ENCODE results near the gene MVD. TPM values are rescaled to one million over a fixed set of nuclear protein-coding genes. Genes with fewer than 3 reads are reported as not detected.

The MVD gene
- total and polyA plus RNA-seq, 2 experiments from 2014 or later, result 95.3 to 149 TPM

DNA sequence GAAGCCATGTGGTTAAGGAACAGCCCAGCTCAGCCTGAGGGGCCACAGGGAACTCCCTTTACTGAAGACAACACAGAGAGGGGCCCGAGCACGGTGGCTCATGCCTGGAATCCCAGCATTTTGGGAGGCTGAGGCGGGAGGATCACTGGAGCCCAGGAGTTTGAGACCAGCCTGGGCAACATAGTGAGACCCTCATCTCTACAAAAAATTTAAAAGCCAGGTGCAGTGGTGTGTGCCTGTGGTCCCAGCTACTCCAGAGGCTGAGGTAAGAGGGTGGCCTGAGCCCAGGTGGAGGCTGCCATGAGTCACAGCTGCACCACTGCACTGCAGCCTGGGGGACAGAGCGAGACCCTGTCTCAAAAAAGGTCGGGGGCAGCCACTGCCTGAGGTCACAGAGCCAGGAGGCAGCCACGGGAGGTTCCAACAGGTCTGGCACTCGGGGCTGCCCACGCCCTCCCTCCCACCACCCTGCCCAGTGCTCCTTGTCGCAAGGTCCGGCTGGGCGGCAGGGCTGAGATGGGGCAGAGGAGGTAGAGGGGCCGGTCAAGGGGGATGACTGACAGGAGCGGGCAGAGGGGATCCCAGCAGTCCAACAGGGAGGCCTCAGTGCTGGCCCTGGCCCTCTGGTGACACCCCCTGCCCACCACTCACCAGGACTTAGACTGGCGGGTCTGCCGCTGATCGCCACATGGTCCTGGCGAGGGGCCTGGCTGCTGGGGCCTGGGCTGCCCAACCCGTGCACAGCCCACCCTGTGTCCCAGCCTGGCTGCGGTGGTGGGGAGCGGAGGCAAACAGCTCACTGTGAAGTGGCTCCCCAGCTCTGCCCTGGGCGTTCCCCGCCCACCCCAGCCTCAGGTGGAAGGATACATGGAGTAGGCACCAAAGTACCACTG is 15.5 kb downstream of the MVD start:
- H3K79me2 ChIP-seq (replicated peaks; ENCODE audit: insufficient read depth), result peaks cover 14% of the 10 kb centered on the region; the same call in 1 of the 2 replicates
- Mint-ChIP-seq H3K4me3 (no peak overlapping the region), H3K4me1 (peaks cover 11% of the 10 kb centered on the region), H3K36me3 (ENCODE audit: low read depth) (peaks cover 18% of the 10 kb centered on the region; the same call in 2 of the 3 replicates), H3K27me3 (ENCODE audit: insufficient read depth, low read depth, poor library complexity) (peaks cover 9% of the 10 kb centered on the region), H3K9me3 (no peaks in the 10 kb centered on the region), H3K27ac (no peak overlapping the region)
- TF ChIP-seq, protein P1, sequence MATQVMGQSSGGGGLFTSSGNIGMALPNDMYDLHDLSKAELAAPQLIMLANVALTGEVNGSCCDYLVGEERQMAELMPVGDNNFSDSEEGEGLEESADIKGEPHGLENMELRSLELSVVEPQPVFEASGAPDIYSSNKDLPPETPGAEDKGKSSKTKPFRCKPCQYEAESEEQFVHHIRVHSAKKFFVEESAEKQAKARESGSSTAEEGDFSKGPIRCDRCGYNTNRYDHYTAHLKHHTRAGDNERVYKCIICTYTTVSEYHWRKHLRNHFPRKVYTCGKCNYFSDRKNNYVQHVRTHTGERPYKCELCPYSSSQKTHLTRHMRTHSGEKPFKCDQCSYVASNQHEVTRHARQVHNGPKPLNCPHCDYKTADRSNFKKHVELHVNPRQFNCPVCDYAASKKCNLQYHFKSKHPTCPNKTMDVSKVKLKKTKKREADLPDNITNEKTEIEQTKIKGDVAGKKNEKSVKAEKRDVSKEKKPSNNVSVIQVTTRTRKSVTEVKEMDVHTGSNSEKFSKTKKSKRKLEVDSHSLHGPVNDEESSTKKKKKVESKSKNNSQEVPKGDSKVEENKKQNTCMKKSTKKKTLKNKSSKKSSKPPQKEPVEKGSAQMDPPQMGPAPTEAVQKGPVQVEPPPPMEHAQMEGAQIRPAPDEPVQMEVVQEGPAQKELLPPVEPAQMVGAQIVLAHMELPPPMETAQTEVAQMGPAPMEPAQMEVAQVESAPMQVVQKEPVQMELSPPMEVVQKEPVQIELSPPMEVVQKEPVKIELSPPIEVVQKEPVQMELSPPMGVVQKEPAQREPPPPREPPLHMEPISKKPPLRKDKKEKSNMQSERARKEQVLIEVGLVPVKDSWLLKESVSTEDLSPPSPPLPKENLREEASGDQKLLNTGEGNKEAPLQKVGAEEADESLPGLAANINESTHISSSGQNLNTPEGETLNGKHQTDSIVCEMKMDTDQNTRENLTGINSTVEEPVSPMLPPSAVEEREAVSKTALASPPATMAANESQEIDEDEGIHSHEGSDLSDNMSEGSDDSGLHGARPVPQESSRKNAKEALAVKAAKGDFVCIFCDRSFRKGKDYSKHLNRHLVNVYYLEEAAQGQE (IDR thresholded peaks at IDR 0.05; ENCODE audit: unreplicated experiment), result no peak
- no peak for TF ChIP-seq JUNB (IDR thresholded peaks at IDR 0.05; ENCODE audit: unreplicated experiment)
- no peak for TF ChIP-seq ZNF331 (CRISPR knock-in tag; IDR thresholded peaks at IDR 0.05; ENCODE audit: low read depth)
- TF ChIP-seq EZH2phosphoT487 (IDR thresholded peaks at IDR 0.05; ENCODE audit: unreplicated experiment), result no peak
- TF ChIP-seq ZNF114 (CRISPR knock-in tag; IDR thresholded peaks at IDR 0.05), result no peak
- H3K27me3 ChIP-seq (ENCODE audit: insufficient read depth), result no peaks in the 10 kb centered on the region
- H2AFZ ChIP-seq, result no peak overlapping the region
- ATAC-seq, result no peak
- peaks cover 11% of the 10 kb centered on the region; the same call in 1 of the 2 replicates for H3K4me1 ChIP-seq (ENCODE audit: insufficient read depth)
- no peak overlapping the region for H3K4me2 ChIP-seq
- H3K9me2 ChIP-seq (ENCODE audit: insufficient read depth), result no peaks in the 10 kb centered on the region
- 0 out of 2 replicates have a peak, but pooled peaks cover 7% of the 10 kb centered on the region for H3F3A ChIP-seq (replicated peaks; ENCODE audit: low read depth)
- peaks cover 7% of the 10 kb centered on the region; the same call in 1 of the 2 replicates for H4K20me1 ChIP-seq (replicated peaks; ENCODE audit: insufficient read depth)
- no peak overlapping the region for H3K4me3 ChIP-seq
- no peak for DNase-seq (ENCODE audit: low spot score)
- H3K27ac ChIP-seq (ENCODE audit: low read depth), result no peak overlapping the region
- no peaks in the 10 kb centered on the region for H3K36me3 ChIP-seq (ENCODE audit: insufficient read depth)

DNA sequence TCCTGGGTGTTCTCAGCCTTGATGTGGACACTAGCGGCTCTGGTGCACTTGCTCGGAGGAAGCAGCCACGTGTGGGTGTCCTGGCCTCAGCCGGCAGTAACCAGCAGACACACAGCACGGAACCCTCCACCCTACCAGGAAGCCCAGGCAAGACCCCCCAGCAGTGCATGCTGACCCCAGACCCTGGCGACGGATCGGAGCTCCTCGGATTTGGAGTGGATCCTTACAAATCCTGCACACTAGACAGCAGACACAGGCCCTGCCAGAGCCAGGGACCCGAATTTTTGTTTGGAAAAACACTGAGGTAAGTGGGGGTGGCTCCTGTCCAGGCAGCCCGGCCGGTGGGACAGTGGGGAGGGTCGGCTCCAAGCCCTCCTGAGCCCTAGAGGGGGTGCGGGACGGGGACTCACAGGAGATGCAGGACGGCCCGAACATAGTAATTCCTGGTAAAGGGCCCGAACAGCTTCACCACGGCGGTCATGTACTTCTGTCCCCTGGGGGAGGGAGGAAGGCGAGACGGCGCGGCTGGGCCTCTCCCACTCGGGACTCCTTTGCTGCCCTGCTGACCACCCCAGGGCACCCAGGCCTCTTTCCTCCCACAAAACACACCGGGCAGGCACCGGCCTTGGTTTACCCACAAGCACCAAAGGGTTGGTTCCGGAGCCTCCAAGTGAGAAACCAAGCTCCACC is 16.4 kb downstream of the MVD start:
- peaks cover 21% of the 10 kb centered on the region; the same call in 2 of the 3 replicates for H3K36me3 Mint-ChIP-seq (ENCODE audit: low read depth)
- ATAC-seq (no peak), DNase-seq (ENCODE audit: low spot score) (no peak)
- no peak overlapping the region for H2AFZ ChIP-seq
- 0 out of 2 replicates have a peak, but pooled peaks cover 3% of the 10 kb centered on the region for H3F3A ChIP-seq (replicated peaks; ENCODE audit: low read depth)
- H3K4me1 ChIP-seq (ENCODE audit: insufficient read depth), result peaks cover 10% of the 10 kb centered on the region; the same call in 1 of the 2 replicates
- H3K27ac Mint-ChIP-seq, result peak overlapping the region; percentile 81; the same call in 1 of the 2 replicates
- H3K4me2 ChIP-seq, result no peak overlapping the region
- H3K9me2 ChIP-seq (ENCODE audit: insufficient read depth), result no peaks in the 10 kb centered on the region
- H3K4me1 Mint-ChIP-seq, result peaks cover 11% of the 10 kb centered on the region
- no peak overlapping the region for H3K27ac ChIP-seq (ENCODE audit: low read depth)
- H3K27me3 Mint-ChIP-seq (ENCODE audit: insufficient read depth, low read depth, poor library complexity), result peaks cover 16% of the 10 kb centered on the region
- H3K27me3 ChIP-seq (ENCODE audit: insufficient read depth), result no peaks in the 10 kb centered on the region
- peaks cover 14% of the 10 kb centered on the region; the same call in 1 of the 2 replicates for H3K79me2 ChIP-seq (replicated peaks; ENCODE audit: insufficient read depth)
- H4K20me1 ChIP-seq (replicated peaks; ENCODE audit: insufficient read depth), result peaks cover 7% of the 10 kb centered on the region; the same call in 1 of the 2 replicates
- H3K36me3 ChIP-seq (ENCODE audit: insufficient read depth), result no peaks in the 10 kb centered on the region
- no peak overlapping the region for H3K4me3 ChIP-seq
- no peak overlapping the region for H3K4me3 Mint-ChIP-seq
- no peaks in the 10 kb centered on the region for H3K9me3 Mint-ChIP-seq
- no peak for TF ChIP-seq EZH2 (IDR thresholded peaks at IDR 0.05; ENCODE audit: low read depth, unreplicated experiment)
- TF ChIP-seq, protein P2, sequence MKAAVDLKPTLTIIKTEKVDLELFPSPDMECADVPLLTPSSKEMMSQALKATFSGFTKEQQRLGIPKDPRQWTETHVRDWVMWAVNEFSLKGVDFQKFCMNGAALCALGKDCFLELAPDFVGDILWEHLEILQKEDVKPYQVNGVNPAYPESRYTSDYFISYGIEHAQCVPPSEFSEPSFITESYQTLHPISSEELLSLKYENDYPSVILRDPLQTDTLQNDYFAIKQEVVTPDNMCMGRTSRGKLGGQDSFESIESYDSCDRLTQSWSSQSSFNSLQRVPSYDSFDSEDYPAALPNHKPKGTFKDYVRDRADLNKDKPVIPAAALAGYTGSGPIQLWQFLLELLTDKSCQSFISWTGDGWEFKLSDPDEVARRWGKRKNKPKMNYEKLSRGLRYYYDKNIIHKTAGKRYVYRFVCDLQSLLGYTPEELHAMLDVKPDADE (IDR thresholded peaks at IDR 0.05), result no peak
- no peak for TF ChIP-seq POLR2AphosphoS5 (IDR thresholded peaks at IDR 0.05; ENCODE audit: low read depth)

Measured in GM23338 (cell line).